CD1c-positive myeloid dendritic cell (primary cell): ENCODE measurements around the gene CD40LG.

Experiments used
- DNase-seq: peaks from one replicate; pipeline ENCODE4 v3.0.0-alpha.2; 2016; ENCODE audit errors: extremely low spot score

CD40LG gene

GRCh38 chrX:136647677-136648360 lies at the start of gene CD40LG:
TSS of gene CD40LG (plus strand) at chrX:136648158. CDS start at chrX:136648249, 91 bp downstream.
- DNase-seq, result no peak

GRCh38 chrX:136598631-136599030 lies 49.3 kb upstream of the CD40LG start:
- DNase-seq, result no peak

GRCh38 chrX:136600059-136600458 lies 47.9 kb upstream of the CD40LG start:
- no peak for DNase-seq

GRCh38 chrX:136607236-136607635 lies 40.7 kb upstream of the CD40LG start:
- no peak for DNase-seq

GRCh38 chrX:136608295-136608933 lies 39.5 kb upstream of the CD40LG start:
- peak; percentile 34 for DNase-seq

- no peak for DNase-seq
Measured at GRCh38 chrX:136616987-136617685, 30.8 kb upstream of the CD40LG start.

GRCh38 chrX:136619899-136620505 lies 28.0 kb upstream of the CD40LG start:
- no peak for DNase-seq

GRCh38 chrX:136620780-136621179 lies 27.2 kb upstream of the CD40LG start:
- DNase-seq, result no peak

- DNase-seq, result no peak
Measured at GRCh38 chrX:136622568-136622967, 25.4 kb upstream of the CD40LG start.

GRCh38 chrX:136623396-136623795 lies 24.6 kb upstream of the CD40LG start:
- DNase-seq, result no peak

GRCh38 chrX:136625246-136625645 lies 22.7 kb upstream of the CD40LG start:
- DNase-seq, result no peak

- DNase-seq, result no peak
Measured at GRCh38 chrX:136626237-136626636, 21.7 kb upstream of the CD40LG start.

GRCh38 chrX:136626891-136627290 lies 21.1 kb upstream of the CD40LG start:
- DNase-seq, result no peak

GRCh38 chrX:136627409-136627808 lies 20.5 kb upstream of the CD40LG start:
- DNase-seq, result no peak

- DNase-seq, result no peak
Measured at GRCh38 chrX:136629084-136629750, 18.7 kb upstream of the CD40LG start.

GRCh38 chrX:136630881-136631280 lies 17.1 kb upstream of the CD40LG start:
- DNase-seq, result no peak

GRCh38 chrX:136635235-136635634 lies 12.7 kb upstream of the CD40LG start:
- DNase-seq, result peak; percentile 16

GRCh38 chrX:136636121-136636520 lies 11.8 kb upstream of the CD40LG start:
- no peak for DNase-seq

- DNase-seq, result no peak
Measured at GRCh38 chrX:136639506-136640176, 8.3 kb upstream of the CD40LG start.

GRCh38 chrX:136643243-136643642 lies 4.7 kb upstream of the CD40LG start:
- no peak for DNase-seq

- no peak for DNase-seq
Measured at GRCh38 chrX:136646602-136647239, 1.2 kb upstream of the CD40LG start.
